Stimulated activated CD4-positive, alpha-beta T cell treated with anti-CD3 and anti-CD28 coated beads, Interleukin-12 subunit alpha, Interleukin-12 subunit beta, amount 100 ng/mL, for 24 hours (primary cell): ENCODE data around the gene RLIM.
A peak's percentile ranks its signal among the peaks of the same experiment; 100 is the strongest.
"Not testable (repeated sequence)": the region's sequence is repeated elsewhere in the genome, so short reads cannot be mapped to it uniquely, and the experiment has no call there.

Experiments
- DNase-seq, 2 experiments: peaks; one replicate each; pipeline ENCODE4 v3.0.0-alpha.2; 2020; ENCODE audit warnings: low read depth in 2 of 2

Gene RLIM

GRCh38 chrX:74614093-74614909 is at the start of gene RLIM:
Gene RLIM, minus strand, starts transcription at chrX:74614624. Its CDS starts 18,647 bp downstream, at chrX:74595977.
- peak; percentile 79 to 80 for DNase-seq

GRCh38 chrX:74656079-74656745 is 41.8 kb upstream of the RLIM start:
- no peak for DNase-seq

GRCh38 chrX:74654953-74655352 is 40.5 kb upstream of the RLIM start:
- not testable (repeated sequence) for DNase-seq

GRCh38 chrX:74636749-74637314 is 22.4 kb upstream of the RLIM start:
- no peak for DNase-seq

GRCh38 chrX:74613370-74614092 is 893 bp downstream of the RLIM start:
- DNase-seq = no peak

DNA sequence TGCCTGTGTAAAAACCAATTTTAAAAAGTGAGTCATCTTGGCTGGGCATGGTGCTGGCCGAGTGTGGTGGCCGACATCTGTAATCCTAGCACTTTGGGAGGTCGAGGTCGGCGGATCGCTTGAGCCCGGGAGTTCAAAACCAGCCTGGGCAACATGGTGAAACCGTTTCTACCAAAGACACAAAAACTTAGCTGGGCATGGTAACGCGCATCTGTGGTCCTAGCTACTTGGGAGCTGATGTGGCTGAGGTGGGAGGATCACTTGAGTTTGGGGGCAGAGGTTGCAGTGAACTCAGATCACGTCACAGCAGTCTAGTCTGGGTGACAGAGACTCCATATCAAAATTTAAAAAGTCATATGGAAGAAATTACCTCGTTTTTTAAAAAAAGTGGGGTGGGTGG is 7.6 kb downstream of the RLIM start:
- no peak for DNase-seq

GRCh38 chrX:74606342-74606741 is 8.1 kb downstream of the RLIM start:
- no peak for DNase-seq

GRCh38 chrX:74603040-74603439 is 11.4 kb downstream of the RLIM start:
- no peak for DNase-seq

DNA sequence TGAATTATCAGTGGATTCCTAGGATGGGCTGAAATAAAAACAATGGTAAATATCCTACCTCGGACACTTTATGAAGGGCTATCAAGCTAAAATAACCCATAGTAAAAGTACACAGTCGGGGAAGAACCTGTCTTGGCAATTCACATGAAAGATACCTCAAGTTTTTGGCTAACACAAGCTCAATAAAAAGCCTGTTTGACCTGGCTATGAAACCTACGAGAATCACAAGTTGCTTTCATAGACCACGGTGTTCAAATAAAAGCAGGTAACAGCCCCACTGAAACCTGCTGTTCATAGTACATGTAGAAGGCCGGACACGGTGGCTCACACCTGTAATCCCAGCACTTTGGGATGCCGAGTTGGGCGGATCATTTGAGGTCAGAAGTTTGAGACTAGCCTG is 12.3 kb downstream of the RLIM start:
- no peak for DNase-seq

DNA sequence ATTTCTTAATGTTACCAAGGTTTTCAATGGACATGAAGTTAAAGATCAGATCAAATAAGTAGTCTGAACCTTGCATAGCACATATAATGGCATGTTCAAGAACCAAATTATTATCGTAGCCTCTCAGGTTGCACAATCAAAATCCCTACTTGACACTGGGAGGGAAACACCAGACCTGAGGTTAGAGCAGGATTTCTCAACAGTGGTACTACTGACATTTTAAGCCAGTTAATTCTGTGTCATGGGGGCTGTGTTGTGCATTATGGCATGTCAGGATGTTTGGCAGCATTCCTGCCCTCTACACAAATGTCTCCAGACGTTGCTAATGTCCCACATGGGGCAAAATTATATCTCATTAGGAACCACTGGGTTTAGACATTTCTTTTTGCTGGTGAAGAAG is 20.8 kb downstream of the RLIM start:
- DNase-seq = no peak

- no peak for DNase-seq
Measured at GRCh38 chrX:74585766-74586165, 28.7 kb downstream of the RLIM start.

- DNase-seq = no peak
Measured at GRCh38 chrX:74579597-74580198, 34.7 kb downstream of the RLIM start.

DNA sequence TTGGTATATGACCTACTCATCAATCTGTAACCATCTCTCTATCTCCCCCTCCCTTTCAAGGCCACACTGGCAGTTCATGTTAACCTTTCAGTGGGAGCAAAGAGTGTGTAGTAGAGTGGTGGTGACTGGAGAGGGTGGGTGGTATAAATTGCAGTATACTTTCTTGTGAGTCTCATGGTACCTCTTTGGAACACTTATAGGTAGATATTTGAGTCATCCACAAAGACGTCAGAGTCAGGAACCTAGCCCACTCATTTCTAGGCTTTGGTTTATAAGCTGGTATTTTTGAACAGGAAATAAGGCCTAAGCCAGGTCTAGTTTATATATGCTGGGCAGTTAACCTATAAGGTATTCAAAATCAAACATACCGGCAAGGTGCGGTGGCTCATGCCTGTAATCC is 36.3 kb downstream of the RLIM start:
- DNase-seq = no peak

DNA sequence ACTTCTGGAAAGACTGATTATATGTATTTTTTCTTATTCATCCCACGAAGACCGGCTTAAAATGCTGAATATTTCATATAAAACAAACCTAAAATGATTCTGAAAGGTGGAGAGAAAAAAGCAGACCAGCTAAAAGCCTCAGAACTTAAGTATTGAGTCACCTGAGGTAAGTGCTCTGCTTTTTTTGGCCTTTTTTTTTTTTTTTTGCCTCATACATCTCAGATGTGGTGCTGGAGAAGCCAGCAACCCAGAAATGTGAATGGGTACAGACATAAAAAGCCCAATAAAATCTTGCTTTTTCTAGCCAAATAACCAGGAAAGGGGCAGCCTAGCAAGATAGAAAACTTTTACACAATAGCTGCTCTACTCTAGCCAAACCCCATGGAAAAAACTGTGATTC is 57.0 kb downstream of the RLIM start:
- DNase-seq = no peak

DNA sequence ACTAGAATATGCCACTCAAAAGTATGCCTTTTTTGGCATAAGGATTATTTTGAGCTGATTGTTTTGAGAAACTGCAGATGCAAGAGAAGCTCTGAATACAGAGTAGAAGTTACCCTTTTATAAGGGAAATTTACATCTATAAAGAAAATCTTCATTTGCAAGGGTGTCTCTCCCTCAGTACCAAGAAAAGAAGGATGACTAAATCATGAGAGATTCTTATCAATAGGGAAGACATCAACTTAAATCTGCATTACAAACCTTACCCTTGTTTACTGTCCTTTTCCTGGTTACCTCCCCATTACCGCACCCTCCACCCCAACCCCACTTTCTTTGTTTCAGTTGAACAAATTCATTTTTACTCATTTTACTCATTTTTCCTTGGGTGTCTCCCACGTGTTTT is 62.5 kb downstream of the RLIM start:
- DNase-seq = no peak

DNA sequence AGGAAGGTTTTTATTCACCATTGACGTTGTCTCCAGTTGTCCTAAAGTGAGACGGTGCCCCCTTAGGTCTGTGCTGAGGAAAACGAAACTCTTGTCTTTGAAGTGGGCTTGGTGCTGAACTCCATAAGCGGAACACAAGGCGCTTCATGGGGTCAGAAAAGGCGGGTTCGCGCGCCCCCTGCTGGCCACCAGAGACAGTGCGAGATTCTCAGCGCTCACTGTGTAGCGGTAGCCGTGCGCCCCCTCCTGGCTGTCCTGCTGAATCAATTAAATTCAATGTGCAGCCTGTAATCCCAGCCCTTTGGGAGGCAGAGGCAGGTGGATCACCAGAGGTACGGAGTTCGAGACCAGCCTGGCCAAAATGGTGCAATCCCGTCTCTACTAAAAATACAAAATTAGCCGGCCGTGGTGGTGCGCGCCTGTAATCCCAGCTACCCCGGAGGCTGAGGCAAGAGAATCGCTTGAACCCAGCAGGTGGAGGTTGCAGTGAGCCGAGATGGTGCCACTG is 64.1 kb downstream of the RLIM start:
- DNase-seq = peak; percentile 59 to 71

GRCh38 chrX:74546984-74547383 is 67.4 kb downstream of the RLIM start:
- DNase-seq = no peak

GRCh38 chrX:74545880-74546523 is 68.4 kb downstream of the RLIM start:
- no peak for DNase-seq

GRCh38 chrX:74540635-74541249 is 73.7 kb downstream of the RLIM start:
- no peak for DNase-seq

GRCh38 chrX:74536832-74537371 is 77.5 kb downstream of the RLIM start:
- no peak for DNase-seq
